ENCODE measurements around the gene SNRPA. TPM values are rescaled to one million over a fixed set of nuclear protein-coding genes. Genes with fewer than 3 reads are reported as not detected.

Gene SNRPA
- polyA plus RNA-seq (54.5 to 129 TPM (median 93.4 TPM) in 3 replicates), polyA minus RNA-seq (94.9 to 233 TPM (median 101 TPM) in 3 replicates)
- 9.3 TPM for polyA plus RNA-seq (2011; ENCODE audit: low read depth)
- polyA plus RNA-seq (2011; cell fraction: cytosol; rRNA removed) = 83.2 and 87.4 TPM in 2 replicates
- polyA plus RNA-seq (2011; cell fraction: nucleus; rRNA removed) = 62.4 and 70.6 TPM in 2 replicates
- 33.5 and 73.1 TPM in 2 replicates for polyA plus RNA-seq (2012; ENCODE audit: low replicate concordance)
- 82.5 TPM for polyA minus RNA-seq (2011; cell fraction: cytosol; rRNA and poly(A)+ RNA removed)
- polyA minus RNA-seq (2011; cell fraction: nucleus; rRNA and poly(A)+ RNA removed) = 42.8 and 63.6 TPM in 2 replicates

GRCh38 chr19:40750874-40751537, at the start of gene SNRPA:
Gene SNRPA (plus strand): TSS chr19:40751203. CDS start chr19:40751409, 206 bp downstream.
- H3K4me2 ChIP-seq (ENCODE audit: control insufficient read depth, extremely low read depth, insufficient read depth, low read depth, low read length) = peak within 1 kb of the TSS; percentile 98
- peak within 1 kb of the TSS; percentile 97 for H2AFZ ChIP-seq (ENCODE audit: control insufficient read depth, low read length)
- H3K9me3 ChIP-seq (ENCODE audit: control insufficient read depth, low read depth, low read length) = no peaks in the 10 kb centered on the region
- H3K4me3 ChIP-seq (ENCODE audit: control insufficient read depth in 2 of 3, extremely low read depth in 1 of 3, insufficient read depth in 2 of 3, low read depth in 1 of 3, low read length in 3 of 3) = peak within 1 kb of the TSS; percentile 54 to 100 (median 99)
- H3K79me2 ChIP-seq (ENCODE audit: control insufficient read depth, insufficient read depth, low read length) = peaks cover 47% of the 10 kb centered on the region
- H3K9me1 ChIP-seq (ENCODE audit: control insufficient read depth, extremely low read depth, insufficient read depth, low read length) = peaks cover 5% of the 10 kb centered on the region
- peaks cover 5% of the 10 kb centered on the region for H4K20me1 ChIP-seq (ENCODE audit: control insufficient read depth, extremely low read depth, insufficient read depth, low read length)
- DNase-seq (ENCODE audit: low read depth, low spot score) = peak; percentile 81
- peak within 1 kb of the TSS; percentile 99 for H3K27ac ChIP-seq (ENCODE audit: control insufficient read depth, insufficient read depth, low read length)
- peak; percentile 62 for FAIRE-seq
- H3K4me1 ChIP-seq (ENCODE audit: control insufficient read depth, extremely low read depth, insufficient read depth, low read length) = peaks cover 31% of the 10 kb centered on the region
- H3K27me3 ChIP-seq (ENCODE audit: control insufficient read depth, extremely low read depth, insufficient read depth, low read length) = no peaks in the 10 kb centered on the region
- peak within 1 kb of the TSS; percentile 100 for H3K9ac ChIP-seq (ENCODE audit: control insufficient read depth, extremely low read depth, insufficient read depth, low read length)
- dilution Hi-C loops (cut with MboI; ENCODE audit: extremely low pct_ligation_motif_present, low sequenced_read_pairs) = no loop called here
- TF ChIP-seq, protein P1, sequence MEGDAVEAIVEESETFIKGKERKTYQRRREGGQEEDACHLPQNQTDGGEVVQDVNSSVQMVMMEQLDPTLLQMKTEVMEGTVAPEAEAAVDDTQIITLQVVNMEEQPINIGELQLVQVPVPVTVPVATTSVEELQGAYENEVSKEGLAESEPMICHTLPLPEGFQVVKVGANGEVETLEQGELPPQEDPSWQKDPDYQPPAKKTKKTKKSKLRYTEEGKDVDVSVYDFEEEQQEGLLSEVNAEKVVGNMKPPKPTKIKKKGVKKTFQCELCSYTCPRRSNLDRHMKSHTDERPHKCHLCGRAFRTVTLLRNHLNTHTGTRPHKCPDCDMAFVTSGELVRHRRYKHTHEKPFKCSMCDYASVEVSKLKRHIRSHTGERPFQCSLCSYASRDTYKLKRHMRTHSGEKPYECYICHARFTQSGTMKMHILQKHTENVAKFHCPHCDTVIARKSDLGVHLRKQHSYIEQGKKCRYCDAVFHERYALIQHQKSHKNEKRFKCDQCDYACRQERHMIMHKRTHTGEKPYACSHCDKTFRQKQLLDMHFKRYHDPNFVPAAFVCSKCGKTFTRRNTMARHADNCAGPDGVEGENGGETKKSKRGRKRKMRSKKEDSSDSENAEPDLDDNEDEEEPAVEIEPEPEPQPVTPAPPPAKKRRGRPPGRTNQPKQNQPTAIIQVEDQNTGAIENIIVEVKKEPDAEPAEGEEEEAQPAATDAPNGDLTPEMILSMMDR (optimal IDR thresholded peaks at IDR 0.05 in 1 of 3, IDR thresholded peaks at IDR 0.05 in 1 of 3, conservative IDR thresholded peaks at IDR 0.05 in 1 of 3; ENCODE audit: extremely low read depth in 1 of 3, insufficient read depth in 2 of 3, low read length in 3 of 3) = no peak
- TF ChIP-seq EZH2 (IDR thresholded peaks at IDR 0.05; ENCODE audit: low read length) = no peak
- peaks cover 2 to 23% of the 10 kb centered on the region in 2 experiments for H3K36me3 ChIP-seq (ENCODE audit: control insufficient read depth in 2 of 2, extremely low read depth in 1 of 2, insufficient read depth in 2 of 2, low read length in 2 of 2)

- Histone ChIP-seq H4K20me1 (ENCODE audit: control insufficient read depth, extremely low read depth, insufficient read depth, low read length) (no peaks in the 10 kb centered on the region), H3K9ac (ENCODE audit: control insufficient read depth, extremely low read depth, insufficient read depth, low read length) (no peak overlapping the region), H3K27me3 (ENCODE audit: control insufficient read depth, extremely low read depth, insufficient read depth, low read length) (no peaks in the 10 kb centered on the region), H3K4me2 (ENCODE audit: control insufficient read depth, extremely low read depth, insufficient read depth, low read depth, low read length) (no peak overlapping the region), H3K4me3 (ENCODE audit: control insufficient read depth in 2 of 3, extremely low read depth in 1 of 3, insufficient read depth in 2 of 3, low read depth in 1 of 3, low read length in 3 of 3) (no peak overlapping the region), H3K9me1 (ENCODE audit: control insufficient read depth, extremely low read depth, insufficient read depth, low read length) (no peaks in the 10 kb centered on the region), H3K79me2 (ENCODE audit: control insufficient read depth, insufficient read depth, low read length) (no peaks in the 10 kb centered on the region), H3K4me1 (ENCODE audit: control insufficient read depth, extremely low read depth, insufficient read depth, low read length) (no peaks in the 10 kb centered on the region), H3K36me3 (ENCODE audit: control insufficient read depth in 2 of 2, extremely low read depth in 1 of 2, insufficient read depth in 2 of 2, low read length in 2 of 2) (peaks cover 21 to 35% of the 10 kb centered on the region in 2 experiments), H3K9me3 (ENCODE audit: control insufficient read depth, low read depth, low read length) (no peaks in the 10 kb centered on the region), H2AFZ (ENCODE audit: control insufficient read depth, low read length) (no peak overlapping the region), H3K27ac (ENCODE audit: control insufficient read depth, insufficient read depth, low read length) (no peak overlapping the region)
- TF ChIP-seq, protein P1 (optimal IDR thresholded peaks at IDR 0.05 in 1 of 3, IDR thresholded peaks at IDR 0.05 in 1 of 3, conservative IDR thresholded peaks at IDR 0.05 in 1 of 3; ENCODE audit: extremely low read depth in 1 of 3, insufficient read depth in 2 of 3, low read length in 3 of 3) = no peak
- no peak for TF ChIP-seq EZH2 (IDR thresholded peaks at IDR 0.05; ENCODE audit: low read length)
- dilution Hi-C loops (cut with MboI; ENCODE audit: extremely low pct_ligation_motif_present, low sequenced_read_pairs) = no loop called here
- DNase-seq (ENCODE audit: low read depth, low spot score) (no peak), FAIRE-seq (no peak)
These were observed 49.2 kb upstream of the SNRPA start for GRCh38 chr19:40701758-40702157.

Measured in keratinocyte (primary cell).